Kidney tubule cell (primary cell): ENCODE results near the gene RNF121.
A peak's percentile ranks its signal among the peaks of the same experiment; 100 is the strongest.
"Not testable (repeated sequence)": the region's sequence is repeated elsewhere in the genome, so short reads cannot be mapped to it uniquely, and the experiment has no call there.

Experiments used
- DNase-seq: peaks from one replicate; pipeline ENCODE4 v3.0.0-alpha.2; 2018; ENCODE audit warnings: low spot score

RNF121 gene

DNA sequence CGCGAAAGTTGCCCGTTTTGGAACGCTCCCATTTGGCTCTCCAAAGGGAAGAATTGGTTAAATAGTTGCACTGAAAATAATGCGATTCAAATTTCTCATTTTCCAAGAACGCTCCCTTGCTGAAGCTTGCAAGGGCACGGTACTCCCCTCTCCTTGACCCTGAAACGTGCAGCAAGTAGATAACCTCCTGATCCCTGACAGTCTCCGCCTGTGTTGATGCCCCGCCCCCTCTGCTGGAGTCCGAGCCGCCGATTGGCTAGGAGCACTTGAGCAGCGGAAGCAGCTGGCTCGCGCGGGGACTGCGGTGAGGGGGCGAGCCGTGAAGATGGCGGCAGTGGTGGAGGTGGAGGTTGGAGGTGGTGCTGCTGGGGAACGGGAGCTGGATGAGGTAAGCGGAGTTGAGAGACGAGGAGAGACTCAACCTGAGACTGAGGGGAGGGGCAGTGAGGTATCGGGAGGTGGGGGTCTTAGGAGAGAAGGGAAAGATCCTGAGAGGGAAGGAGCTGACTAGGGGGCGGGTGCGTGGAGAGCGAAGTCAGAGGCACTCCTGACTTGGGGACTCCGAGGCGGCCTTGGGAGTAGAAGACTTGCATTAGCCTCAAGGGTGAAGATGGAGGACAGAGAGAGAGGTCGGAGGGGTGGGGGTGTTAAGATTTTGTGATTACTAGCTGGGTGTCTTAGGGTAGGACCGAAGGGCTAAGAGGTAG, at the start of gene RNF121:
Gene RNF121, plus strand, starts transcription at position 310 of the 707 bp plus-strand sequence. Its CDS starts 16 bp downstream, at position 326.
- peak; percentile 95 for DNase-seq

DNA sequence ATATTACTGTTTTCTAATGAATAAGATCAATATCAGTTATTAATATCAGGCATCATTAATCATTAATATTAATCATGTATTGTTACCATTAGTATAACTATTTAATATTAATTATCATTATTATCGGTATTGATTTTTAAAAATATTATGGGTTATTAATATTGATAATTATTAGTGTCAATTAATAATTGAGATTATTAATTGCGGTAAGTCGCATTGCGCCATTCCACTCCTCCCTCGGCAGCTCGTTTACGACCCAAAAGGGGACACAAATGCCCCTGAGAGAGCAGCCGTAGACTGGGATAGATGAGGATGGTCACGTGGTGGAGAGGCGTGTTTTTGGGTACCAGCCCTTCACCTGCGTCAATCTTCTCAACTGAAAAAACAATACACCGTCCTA, 43.0 kb upstream of the RNF121 start:
- not testable (repeated sequence) for DNase-seq

DNA sequence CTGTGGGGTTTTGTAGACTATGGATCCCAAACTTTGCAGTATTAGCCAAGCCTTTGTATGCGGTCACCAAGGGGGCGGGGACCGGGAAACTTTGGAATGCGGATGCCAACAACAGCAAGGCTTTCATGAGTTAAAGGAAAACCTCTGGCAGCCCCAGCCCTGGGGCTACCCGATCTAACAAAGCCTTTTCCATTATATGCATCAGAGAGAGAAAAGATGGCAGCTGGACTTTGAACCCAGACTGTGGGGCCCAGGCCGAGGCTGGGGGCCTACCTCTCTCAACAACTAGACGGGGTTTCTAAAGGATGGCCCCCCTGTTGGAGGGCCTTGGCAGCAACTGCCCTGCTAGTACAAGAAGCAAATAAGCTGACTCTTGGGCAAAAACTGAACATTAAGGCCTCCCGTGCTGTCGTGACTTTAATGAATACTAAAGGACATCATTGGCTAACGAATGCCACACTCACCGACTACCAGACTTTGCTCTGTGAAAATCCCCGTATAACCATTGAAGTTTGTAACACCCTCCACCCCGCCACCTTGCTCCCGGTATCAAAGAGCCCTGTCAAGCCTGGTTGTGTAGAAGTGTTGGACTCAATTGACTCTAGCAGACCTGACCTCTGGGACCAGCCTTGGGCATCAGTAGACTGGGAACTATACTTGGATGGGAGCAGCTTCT, 40.4 kb upstream of the RNF121 start:
- peak; percentile 66 for DNase-seq

DNA sequence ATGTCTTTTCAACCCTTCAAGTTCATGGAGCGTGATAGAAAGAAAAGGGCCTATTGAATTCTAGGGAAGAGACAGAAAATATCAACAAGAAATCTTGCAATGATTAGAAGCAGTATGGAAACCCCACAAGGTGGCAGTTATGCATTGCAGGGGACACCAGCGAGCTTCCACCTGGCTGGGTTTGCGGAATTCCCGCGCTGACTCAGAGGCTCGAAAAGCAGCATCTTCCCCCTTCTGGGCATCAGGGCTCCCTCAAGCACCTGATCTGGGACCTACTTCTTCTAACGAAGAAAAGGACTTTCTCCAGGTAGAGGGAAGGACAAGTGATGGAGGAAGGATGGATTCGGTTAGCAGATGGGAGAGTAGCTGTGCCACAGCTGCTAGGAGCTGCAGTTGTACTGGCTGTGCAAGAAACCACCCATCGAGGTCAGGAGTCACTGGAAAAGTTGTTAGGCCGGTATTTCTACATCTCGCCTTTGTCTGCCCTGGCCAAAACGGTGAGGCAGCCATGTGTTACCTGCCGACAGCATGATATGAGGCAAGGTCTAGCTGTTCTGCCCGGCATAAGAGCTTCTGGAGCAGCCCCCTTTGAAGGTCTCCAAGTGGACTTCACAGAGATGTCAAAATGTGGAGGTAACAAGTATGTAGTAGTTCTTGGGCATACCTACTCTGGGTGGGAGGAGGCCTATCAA, 39.5 kb upstream of the RNF121 start:
- peak; percentile 74 for DNase-seq

DNA sequence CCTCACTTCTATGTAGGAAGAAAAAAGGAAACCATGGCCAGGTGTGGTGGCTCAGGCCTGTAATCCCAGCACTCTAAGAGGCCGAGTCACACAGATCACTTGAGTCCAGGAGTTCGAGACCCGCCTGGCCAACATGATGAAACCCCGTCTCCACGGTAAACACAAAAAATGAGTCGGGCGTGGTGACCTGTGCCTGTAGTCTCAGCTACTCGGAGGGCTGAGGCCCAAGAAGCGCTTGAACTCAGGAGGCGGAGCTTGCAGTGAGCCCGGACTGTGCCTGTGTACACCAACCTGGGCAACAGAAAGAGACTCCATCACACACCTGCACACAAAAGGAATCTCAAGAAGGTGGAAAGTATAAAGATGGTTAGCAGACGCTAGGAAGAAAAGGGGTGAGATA, 32.9 kb upstream of the RNF121 start:
- no peak for DNase-seq

DNA sequence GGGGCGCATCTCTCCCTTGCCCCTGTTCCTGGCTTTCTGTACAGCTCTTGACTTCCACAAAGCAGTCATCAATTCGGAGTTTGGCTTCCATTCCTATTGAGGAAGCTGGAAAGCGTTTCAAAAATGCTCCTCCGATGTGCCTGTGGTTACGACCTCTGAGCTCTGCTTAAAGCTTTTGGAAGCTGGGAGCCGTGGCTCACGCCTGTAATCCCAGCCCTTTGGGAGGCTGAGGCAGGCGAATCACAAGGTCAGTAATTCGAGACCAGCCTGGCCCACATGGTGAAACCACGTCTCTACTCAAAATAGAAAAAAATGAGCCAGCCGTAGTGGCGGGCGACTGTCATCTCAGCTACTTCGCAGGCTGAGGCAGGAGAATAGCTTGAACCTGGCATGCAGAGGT, 27.7 kb upstream of the RNF121 start:
- DNase-seq, result not testable (repeated sequence)

DNA sequence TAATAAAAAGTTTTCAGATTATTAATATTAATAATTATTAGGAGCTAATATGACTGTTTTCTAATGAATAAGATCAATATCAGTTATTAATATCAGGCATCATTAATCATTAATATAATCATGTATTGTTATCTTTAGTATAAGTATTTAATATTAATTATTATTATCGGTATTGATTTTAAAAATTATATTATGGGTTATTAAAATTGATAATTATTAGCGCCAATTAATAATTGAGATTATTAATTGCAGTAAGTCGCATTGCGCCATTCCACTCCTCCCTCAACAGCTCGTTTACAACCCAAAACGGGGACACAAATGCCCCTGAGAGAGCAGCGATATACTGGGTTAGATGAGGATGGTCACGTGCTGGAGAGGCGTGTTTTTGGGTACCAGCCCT, 20.6 kb upstream of the RNF121 start:
- no peak for DNase-seq

DNA sequence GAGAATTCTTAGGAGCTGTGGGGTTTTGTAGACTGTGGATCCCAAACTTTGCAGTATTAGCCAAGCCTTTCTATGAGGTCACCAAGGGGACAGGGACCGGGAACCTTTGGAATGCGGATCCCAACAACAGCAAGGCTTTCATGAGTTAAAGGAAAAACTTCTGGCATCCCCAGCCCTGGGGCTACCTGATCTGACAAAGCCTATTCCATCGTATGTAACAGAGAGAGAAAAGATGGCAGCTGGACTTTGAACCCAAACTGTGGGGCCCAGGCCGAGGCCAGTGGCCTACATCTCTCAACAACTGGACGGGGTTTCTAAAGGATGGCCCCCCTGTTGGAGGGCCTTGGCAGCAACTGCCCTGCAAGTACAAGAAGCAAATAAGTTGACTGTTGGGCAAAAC, 18.1 kb upstream of the RNF121 start:
- DNase-seq, result not testable (repeated sequence)

DNA sequence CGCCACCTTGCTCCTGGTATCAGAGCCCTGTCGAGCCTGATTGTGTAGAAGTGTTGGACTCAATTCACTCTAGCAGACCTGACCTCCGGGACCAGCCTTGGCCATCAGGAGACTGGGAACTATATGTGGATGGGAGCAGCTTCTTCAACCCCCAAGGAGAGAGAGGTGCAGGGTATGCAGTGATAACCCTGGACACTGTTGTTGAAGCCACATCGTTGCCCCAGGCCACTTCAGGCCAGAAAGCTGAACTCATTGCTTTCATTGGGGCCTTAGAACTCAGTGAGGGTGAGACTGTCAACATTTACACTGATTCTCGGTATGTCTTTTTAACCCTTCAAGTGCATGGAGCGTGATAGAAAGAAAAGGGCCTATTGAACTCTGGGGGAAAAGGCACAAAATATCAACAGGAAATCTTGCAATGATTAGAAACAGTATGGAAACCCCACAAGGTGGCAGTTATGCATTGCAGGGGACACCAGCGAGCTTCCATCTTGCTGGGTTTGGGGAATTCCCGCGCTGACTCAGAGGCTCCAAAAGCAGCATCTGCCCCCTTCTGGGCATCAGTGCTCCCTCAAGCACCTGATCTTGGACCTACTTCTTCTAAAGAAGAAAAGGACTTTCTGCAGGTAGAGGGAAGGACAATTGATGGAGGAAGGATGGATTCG, 17.4 kb upstream of the RNF121 start:
- DNase-seq, result peak; percentile 47

DNA sequence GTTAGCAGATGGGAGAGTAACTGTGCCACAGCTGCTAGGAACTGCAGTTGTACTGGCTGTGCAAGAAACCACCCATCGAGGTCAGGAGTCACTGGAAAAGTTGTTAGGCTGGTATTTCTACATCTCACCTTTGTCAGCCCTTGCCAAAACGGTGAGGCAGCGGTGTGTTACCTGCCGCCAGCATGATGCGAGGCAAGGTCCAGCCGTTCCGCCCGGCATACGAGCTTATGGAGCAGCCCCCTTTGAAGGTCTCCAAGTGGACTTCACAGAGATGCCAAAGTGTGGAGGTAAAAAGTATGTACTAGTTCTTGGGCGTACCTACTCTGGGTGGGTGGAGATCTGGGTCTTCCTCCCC, 16.9 kb upstream of the RNF121 start:
- DNase-seq, result not testable (repeated sequence)

DNA sequence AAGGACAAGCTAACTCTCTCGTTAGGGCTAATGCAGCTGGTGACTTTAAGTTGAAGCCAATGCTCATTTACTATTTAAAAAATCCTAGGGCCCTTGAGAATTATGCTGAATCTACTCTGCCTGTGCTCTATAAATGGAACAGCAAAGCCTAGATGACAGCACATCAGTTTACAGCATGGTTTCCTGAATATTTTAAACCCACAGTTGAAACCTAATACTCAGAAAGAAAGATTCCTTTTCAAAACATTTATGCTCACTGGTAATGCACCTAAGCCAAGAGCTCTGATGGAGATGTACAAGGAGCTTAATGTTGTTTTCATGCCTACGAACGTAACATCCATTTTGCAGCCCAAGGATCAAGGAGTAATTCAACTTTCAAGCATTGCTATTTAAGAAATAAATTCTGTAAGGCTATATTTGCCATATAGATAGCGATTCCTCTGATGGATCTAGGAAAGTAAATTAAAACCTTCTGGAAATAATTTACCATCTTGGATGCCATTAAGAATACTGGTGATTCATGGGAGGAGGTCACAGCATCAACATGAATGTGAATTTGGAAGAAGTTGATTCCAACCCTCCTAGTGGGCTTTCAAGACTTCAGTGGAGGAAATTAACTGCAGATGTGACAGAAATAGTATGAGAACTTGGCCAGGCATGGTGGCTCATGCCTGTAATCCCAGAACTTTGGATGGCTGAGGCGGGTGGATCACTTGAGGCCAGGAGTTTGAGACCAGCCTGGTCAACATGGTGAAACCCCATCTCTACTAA, 14.9 kb upstream of the RNF121 start:
- no peak for DNase-seq

DNA sequence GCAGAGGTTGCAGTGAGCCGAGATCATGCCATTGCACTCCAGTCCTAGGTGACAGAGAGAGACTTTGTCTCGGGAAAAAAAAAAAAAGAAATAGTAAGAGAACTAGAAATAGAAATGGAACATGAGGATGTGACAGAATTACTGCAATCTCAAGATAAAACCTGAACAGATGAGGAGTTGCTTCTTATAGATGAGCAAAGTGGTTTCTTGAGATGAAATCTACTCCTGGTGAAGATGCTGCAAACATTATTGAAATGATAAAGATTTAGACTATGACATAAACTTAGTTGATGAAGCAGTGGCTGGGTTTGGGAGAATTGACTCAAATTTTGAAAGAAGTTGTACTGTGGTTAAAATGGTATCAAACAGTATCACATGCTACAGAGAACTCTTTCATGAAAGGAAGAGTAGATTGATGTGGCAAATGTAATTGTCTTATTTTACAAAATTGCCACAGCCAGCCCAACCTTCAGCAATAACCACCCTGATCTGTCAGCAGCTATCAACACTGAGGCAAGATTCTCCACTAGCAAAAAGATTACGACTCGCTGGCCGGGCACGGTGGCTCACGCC, 14.1 kb upstream of the RNF121 start:
- DNase-seq, result no peak

DNA sequence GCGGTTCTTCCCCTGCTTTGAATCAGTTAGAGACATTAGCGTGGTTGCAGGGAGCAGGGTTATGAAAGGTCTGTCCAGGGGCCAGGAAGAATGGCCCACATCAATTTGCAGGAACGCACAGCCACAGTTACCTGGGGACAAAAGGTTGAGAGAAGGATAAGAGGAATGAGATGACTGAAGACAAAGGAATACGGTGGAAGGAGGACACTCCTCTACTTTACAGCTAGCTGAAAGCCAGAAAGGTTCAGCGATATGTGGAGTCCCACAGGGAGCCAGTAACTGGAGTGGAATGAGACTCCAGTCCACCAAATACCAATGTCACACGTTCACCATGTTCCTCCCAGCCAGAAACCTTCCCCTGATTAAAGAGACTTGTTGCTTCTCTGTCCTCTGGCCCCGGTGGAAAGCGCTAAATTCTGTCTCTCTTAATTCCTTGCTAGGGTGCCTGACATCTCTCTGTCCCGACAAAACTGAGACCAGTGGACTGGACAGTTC, 11.2 kb upstream of the RNF121 start:
- DNase-seq, result no peak

DNA sequence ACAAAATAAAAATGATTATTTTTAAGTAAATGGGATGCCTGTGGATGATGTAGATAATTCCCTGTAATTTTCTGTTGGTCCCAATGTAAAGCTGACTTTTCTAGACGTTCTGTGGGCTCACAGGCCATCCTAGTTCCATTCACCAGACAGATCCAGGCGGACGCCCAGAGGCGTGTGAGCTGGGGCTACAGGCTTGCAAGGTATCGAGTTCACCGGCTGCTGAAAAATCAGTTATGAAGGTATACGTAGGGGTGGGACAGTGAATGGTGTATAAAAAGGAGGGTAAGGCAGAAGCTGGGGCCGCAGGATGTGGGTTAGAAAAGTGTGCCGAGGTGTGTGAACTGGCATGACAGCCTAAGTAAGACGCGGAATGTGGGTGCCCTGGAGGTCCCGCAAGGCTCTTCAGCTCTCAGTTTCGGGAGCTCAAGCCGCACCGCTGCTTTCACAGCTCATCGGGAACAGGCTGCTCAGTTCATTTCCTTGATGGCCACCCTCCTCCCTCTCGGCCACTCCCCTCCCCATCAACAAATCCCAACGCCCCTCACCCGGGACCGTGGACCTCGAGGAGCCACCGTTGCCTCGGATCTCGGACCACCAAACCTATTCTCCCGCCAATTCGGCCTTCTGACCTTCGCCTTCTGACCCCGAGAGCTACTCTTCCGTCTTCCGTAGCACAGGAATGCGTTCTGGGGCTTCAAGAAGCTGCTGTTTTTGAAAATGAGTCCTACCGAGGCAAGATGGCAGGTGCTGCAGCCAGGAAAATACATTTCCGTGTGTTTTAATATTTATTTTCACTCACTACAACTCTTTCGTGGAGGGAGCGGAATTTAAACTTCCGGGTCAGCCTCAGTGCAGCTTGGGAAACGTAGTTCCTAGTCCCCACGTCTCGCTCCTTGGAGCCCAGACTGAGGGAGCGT, 768 bp upstream of the RNF121 start, which contains the start of gene XNDC1N:
Gene XNDC1N, minus strand, starts transcription at position 775 of the 917 bp plus-strand sequence. CDS start 5,241 bp downstream, outside the sequence.
- DNase-seq, result peak; percentile 88

DNA sequence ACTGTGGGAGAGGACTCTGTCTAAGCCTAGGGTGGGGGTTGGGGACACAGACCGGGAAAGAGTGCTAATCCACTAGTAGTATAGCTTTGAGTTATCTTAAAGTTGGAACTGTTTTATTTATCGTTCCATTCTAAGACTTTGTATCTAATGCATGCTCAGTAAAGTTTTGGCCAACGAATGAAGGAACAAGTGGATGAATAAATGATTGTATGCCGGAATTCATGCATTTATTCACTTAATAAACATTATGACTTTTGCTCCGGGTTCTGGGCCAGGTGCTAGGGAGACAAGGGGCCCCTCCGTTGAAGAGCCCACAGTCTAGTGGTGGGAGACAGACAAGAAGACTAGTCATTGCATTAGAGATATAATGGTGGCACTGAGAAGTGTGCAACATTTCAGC, 645 bp downstream of the RNF121 start:
- no peak for DNase-seq

DNA sequence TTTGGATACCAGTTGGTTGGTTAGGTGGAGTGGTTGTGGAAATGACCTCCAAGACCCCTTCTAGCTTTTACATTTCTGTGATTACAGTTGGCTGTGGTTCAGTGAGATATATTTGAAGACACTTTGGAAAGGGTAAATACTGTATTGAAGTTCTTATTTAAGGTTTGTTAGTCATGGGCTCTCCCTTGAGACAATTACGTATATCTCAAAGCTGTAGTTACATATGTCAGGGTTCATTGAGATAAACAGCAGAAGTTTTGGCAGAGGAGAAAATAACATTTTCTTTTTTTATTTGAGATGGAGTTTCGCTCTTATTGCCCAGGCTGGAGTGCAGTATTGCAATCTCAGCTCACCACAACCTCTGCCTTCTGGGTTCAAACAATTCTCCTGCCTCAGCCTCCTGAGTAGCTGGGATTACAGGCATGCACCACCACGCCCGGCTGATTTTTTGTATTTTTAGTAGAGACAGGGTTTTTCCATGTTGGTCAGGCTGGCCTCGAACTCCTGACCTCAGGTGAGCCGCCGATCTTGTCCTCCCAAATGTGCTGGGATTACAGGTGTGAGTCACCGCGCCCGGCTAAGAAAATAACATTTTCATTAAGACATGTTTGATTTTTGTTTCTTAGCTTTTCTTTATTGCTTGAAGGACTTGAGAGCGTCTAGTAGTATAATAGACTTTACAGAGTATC, 1.9 kb downstream of the RNF121 start:
- no peak for DNase-seq

DNA sequence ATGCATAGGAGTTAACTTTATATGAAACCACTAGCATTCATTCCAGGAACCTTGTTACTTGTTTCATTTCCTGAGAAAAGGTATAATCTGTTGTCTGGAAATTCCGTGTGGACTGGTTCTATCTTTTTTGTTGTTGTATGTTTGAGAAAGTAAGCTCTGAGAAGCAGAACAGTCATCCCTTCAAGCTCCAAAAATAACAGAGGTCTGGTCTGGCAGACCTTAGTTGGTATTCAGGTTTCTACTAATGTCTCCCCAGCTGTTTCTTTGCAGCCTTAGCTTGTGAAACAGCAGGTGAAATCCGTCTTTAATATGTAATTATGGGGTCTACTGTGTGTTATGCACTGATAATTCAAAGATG, 2.4 kb downstream of the RNF121 start:
- DNase-seq, result no peak

DNA sequence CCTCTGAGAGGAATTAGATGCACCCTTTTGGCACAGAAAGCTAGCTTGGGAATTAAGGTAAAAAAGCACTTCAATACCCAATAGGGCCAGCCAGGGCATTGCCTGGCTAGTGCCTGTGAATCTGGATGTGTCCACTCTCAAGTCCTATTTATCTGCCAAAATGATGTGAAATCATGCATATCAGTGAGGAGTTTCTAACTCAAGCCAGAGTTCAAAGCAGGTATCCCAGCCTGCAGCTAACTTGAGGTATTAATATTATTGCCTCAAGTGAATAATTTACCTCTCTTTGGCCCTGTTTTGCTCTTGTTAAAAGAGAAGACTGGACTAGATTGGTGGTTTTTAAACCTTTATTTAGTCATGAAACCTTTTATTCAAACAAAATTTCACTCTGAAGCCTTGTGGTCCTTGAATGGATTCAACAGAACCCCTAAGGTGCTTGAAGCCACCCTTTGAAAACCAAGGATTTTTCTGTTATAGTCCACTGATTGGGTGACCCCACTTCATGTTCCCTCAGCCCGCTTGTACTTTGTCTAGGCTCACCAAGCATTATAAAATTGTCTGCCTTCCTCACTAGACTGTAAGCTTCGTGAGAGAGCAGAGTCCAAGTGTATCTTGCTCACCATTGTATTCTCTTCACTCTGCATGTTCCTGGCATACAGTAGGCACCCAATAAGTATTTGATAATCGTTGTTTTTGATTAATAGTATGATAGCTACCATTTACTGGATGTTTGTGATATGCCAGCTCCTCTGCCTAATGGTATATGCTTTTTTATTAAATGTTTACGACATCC, 4.5 kb downstream of the RNF121 start:
- peak; percentile 57 for DNase-seq

DNA sequence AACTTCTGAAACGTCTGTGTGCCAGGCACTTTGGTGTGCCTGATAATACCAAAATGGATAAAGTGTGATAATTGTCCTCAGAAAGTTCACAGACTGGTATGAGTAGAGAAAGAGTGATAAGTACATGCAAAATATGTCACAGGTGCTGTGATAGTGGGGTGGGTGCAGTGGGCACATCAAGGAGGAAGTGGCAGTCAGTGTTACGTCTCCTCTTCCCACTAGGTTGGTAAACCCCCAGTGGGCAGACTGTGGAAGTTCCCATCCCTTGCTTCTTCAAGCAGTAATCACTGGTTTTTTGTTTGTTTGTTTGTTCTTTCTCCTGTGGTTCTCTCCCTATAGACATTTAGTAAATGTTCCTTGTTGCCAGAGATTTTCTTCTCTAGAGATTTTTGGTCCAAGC, 5.4 kb downstream of the RNF121 start:
- no peak for DNase-seq
